HG03159 (cell line): ENCODE measurements around the gene ZBTB46.
"Not testable (repeated sequence)": the region's sequence is repeated elsewhere in the genome, so short reads cannot be mapped to it uniquely, and the experiment has no call there.

Source experiments
- ATAC-seq: cut with Tn5 transposase; IDR thresholded peaks from one replicate; pipeline ENCODE4 v1.9.1; 2021; ENCODE audit warnings: mild to moderate bottlenecking, moderate library complexity; ENCODE audit not compliant: unreplicated experiment

Gene ZBTB46

GRCh38 chr20:63858393-63859165 is 27.5 kb upstream of the ZBTB46 start:
- no peak for ATAC-seq

GRCh38 chr20:63857764-63858392 is 26.8 kb upstream of the ZBTB46 start:
- ATAC-seq: no peak

GRCh38 chr20:63856098-63856511 is 25.0 kb upstream of the ZBTB46 start:
- no peak for ATAC-seq

GRCh38 chr20:63855363-63856097 is 24.5 kb upstream of the ZBTB46 start:
- no peak for ATAC-seq

DNA sequence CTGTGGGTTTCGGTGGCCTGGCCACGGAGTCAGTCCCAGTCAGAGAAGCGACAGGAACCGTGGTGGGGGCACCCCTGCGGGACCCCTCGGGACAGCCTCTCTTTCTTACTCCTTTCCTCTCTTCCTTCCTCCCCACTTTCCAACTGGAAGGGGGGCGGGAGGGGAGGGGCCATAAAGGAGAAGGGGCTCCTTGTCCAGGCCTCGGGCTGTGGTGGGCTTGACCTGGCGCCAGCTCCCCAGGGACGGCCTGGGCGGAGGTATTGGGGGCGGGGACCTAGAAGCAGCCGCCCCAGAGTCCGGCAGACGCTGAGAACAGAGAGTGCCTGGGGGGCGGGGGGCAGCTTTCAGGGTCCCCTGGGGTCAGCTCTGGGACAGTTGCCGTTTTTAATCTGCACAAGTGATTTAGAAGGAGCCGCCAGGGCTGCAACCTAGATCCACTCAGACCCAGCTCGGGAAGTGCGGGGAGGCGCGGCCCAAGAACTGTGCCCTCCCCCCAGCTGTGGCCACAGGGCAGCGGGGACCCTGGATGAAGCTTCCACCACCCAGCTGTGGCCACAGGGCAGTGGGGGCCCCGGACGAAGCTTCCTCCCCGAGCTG is 23.8 kb upstream of the ZBTB46 start:
- ATAC-seq: no peak

DNA sequence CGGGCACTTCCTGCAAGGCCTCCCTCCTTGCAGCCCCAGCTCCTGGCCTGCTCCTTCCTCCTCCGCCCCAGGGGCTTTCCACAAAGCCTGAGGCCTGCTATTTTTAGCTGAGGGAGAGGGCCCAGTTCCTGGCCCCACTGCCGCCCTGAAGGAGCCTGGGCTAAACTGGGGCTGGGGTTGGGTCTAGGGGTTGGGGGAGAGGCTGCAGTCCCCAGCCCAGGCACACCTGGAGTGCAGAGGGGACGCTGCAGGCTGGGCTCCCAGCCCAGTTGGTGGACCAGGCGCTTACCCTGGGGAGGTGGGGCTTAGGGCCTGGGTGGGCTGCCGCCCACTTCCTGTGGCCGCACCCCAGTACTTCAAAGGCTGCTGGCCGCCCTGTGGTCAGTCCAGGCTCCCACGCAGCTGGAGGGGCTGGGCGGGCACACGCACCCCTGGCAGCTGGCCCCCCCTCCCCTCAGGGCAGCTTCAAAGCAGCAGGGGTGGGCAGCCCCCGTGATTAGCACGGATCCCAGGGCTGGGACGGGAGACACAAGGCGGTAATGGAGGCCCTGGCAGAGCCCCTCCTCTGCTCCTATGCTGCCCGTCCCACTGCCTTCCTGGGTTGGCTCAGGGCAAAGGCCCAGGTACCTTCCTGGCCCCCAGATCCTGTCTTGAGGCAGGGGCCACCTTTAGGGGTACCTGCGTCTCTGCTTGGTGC is 23.2 kb upstream of the ZBTB46 start:
- ATAC-seq: no peak

DNA sequence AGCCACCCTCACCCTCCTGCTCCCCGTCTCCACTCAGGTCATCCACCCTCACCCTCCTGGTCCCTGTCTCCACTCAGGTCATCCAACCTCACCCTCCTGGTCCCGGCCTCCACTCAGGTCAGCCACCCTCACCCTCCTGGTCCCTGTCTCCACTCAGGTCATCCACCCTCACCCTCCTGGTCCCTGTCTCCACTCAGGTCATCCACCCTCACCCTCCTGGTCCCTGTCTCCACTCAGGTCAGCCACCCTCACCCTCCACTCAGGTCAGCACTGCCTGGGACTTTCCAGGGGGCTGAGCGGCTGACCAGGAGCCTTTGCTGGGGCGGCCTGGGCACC is 22.6 kb upstream of the ZBTB46 start:
- ATAC-seq: not testable (repeated sequence)

DNA sequence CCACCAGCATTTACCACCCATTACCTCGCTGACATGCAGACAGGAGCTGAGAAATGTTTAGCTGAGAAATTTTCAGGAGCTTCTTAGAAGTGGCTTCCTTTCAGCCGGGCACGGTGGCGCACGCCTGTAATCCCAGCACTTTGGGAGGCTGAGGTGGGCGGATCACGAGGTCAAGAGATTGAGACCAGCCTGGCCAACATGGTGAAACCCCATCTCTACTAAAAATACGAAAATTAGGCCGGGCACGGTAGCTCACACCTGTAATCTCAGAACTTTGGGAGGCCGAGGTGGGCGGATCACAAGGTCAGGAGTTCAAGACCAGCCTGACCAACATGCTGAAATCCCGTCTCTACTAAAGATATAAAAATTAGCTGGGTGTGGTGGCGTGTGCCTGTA is 20.5 kb upstream of the ZBTB46 start:
- ATAC-seq: not testable (repeated sequence)

DNA sequence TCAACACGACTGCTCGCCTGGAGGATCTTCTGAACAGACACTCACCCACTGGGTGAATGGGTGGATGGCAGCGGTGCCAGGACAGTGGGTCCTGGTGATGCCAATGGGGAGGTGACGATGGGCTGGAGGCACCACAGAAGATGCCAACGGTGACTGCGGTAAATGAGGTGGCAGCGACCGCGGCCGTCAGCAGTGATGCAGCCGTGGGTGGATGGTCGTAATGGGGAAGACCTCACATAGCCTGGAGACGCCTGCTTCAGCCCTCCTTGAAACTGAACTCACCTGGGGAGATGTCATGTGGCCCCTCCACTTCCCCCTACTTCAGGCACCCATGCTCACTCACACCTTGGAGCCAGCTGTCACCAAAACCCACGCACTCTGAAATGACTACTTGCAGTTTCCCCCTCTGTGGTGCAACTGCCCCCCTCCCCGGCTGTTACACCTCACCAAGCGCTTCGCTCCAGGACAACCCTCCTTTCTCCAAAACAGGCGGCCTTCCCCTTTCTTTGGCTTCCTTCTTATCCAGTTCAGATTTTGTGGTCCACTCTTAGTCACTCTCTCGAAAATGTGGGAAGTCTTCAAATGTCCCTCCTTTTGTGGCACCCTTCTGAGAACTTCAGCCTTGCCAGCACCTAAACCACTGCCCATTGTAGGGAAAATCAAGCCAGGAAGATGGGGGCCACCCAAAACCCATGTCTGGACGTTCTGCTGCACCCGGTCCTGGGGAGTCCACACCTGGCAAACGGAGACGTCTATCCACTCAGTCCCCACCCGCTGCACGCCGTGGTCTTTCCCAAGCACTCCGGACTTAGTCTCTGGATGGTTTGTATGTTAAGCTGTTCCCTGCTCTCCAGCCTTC is 19.9 kb upstream of the ZBTB46 start:
- peak; percentile 64 for ATAC-seq

DNA sequence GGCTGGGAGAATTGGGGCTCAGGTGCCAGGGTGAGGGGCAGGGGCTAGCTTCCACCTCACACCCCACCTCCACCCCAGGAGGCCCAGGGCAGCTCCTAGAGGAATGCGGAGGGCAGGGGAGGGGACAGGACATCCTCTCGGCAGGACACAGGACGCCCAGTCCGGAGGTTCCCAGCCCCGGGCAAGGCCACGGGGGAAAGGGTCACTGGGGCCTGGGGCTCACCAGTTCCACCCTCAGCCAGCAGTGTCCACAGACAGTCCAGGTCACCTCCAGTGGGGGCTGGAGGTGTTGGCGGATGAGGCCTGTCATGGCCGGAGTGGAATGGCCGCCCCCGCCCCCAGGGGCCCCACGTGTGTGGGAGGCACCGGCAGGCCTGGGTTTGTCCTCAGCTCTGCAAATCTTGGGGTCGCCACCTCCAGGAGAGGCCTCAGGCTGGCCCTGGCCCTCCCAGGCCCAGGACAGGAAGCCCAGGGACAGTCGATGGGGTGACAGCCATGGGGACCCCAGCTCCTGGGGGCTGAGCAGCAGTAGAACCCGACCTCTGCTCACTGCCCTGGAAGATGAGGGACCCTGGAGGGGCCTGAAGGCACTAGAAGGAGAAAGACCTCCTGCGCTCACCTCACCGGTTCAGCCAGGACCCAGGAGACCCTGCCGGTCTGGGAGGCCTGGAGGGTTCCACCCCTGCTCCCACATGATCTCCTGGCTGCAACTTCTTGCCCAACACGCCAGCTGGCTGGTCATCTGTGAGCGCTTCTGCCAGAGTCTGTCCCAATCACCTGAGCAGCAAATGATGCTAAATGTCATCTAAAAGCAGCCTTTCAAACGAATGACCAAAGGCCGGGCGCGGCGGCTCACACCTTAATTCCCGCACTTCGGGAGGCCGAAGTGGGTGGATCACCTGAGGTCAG is 17.2 kb upstream of the ZBTB46 start:
- ATAC-seq: no peak

GRCh38 chr20:63847237-63848002 is 16.4 kb upstream of the ZBTB46 start:
- no peak for ATAC-seq

GRCh38 chr20:63846888-63847236 is 15.8 kb upstream of the ZBTB46 start:
- ATAC-seq: no peak

GRCh38 chr20:63846128-63846771 is 15.2 kb upstream of the ZBTB46 start:
- ATAC-seq: no peak

DNA sequence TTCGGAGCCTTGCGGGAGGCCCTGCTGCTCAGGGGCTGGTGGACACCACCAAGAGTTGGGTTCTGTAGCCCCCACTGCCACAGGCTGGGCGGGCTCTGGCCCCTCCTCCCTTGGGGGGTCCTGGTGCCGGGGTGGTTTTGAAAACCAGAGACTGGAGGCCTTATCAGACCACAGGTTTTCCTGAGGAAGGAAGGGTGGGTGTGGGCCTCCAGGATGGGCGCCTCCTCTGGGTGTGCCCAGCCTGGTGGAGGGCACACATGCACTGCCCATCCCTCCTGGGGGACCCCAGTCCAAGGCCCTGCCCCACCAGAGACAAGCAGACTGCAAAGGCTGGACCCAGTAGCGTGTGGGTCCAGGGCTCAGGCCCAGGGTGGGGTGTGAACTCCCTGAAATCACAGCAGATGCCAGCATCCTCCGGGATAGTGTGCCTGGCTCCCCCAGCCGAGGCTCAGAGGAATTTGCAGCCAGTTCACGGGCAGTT is 13.5 kb upstream of the ZBTB46 start:
- no peak for ATAC-seq

GRCh38 chr20:63843778-63844177 is 12.7 kb upstream of the ZBTB46 start:
- no peak for ATAC-seq

- no peak for ATAC-seq
These were observed 12.2 kb upstream of the ZBTB46 start for GRCh38 chr20:63843222-63843621.

- no peak for ATAC-seq
These were observed 11.2 kb upstream of the ZBTB46 start for GRCh38 chr20:63842258-63842657.

DNA sequence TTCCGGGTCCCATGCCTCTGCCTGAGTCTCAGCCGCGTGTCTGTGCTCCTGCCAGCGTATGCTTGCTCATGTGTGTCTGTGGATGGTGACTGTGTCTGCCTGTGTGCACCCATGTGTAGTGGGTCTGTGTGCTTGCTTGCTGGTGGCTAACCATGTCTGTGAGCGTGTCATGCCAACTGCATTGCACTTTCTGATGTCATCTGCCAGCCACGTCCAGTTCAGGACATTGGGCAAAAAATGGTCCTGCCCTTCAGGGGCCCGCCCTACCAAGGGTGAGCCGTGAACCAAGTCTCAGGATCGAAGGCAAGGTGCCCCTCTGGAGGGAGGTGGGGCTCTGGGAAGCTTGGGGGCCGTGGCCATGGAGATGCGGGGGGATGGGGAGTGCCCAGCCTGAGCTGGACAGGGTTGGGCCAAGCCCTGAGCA is 9.4 kb upstream of the ZBTB46 start:
- ATAC-seq: no peak
